Measurements from ENCODE around the gene EFHC1. TPM values are rescaled to one million over a fixed set of nuclear protein-coding genes. Genes with fewer than 3 reads are reported as not detected.

EFHC1 gene
- polyA plus RNA-seq, 1 donor (not counting 4 experiments of a cell fraction or from before 2014, with no cell fraction given), result 20.5 TPM

DNA sequence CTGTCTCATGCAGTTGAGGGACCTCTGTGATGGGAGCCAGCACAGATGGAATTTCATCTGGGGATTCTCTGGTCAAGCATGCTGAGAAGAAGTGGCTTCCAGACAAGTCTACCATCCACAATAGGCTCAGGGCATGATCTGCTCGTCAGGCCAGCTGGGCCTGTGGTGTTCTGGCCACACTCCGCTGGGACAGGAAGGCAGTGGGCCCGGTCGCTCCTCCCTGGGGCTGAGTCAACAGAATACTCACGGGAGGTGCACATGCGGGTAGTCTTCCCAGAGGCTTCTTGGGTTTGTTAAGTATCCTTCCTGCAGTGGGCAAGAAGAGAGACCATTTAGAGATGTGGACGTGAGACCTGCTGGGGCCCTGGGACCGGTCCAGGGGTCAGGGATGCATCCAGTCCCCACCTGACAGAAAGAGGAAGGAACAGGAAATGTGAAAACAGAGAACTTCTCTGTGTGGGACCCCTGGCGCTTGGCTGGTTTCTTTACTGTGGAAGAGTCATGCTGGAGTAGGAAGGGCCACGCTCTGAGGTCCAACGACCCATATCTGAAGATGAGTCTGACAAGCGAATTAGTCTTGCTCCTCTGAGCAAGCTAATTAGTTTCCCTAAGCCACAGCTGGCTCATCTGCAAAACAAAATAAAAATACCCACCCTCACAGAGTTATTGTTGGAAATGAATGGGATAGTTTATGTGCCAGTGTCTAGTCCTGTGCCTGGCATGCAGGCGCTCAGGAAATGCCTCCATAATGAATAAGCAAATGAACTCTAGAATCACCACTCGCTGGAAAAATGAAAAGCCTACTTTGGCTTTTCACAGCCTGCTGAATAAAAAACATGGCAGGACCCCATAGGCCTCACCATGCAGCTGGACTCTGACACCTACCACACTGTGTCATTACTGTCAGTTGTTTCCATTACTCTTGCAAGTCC is 89.4 kb downstream of the EFHC1 start:
- H3K9ac ChIP-seq (ENCODE audit: control insufficient read depth, extremely low read depth, insufficient read depth, low read length), result no peak overlapping the region

GRCh38 chr6:52510213-52510562 is 90.0 kb downstream of the EFHC1 start:
- FAIRE-seq (no peak), DNase-seq (ENCODE audit: low read depth, low spot score) (no peak)
- Histone ChIP-seq H3K36me3 (ENCODE audit: control insufficient read depth in 2 of 2, extremely low read depth in 1 of 2, insufficient read depth in 2 of 2, low read length in 2 of 2) (peaks cover 3 to 24% of the 10 kb centered on the region in 2 experiments), H3K4me2 (ENCODE audit: control insufficient read depth, extremely low read depth, insufficient read depth, low read depth, low read length) (no peak overlapping the region), H3K79me2 (ENCODE audit: control insufficient read depth, insufficient read depth, low read length) (no peaks in the 10 kb centered on the region), H3K9ac (ENCODE audit: control insufficient read depth, extremely low read depth, insufficient read depth, low read length) (no peak overlapping the region), H3K4me1 (ENCODE audit: control insufficient read depth, extremely low read depth, insufficient read depth, low read length) (peaks cover 41% of the 10 kb centered on the region), H3K27me3 (ENCODE audit: control insufficient read depth, extremely low read depth, insufficient read depth, low read length) (no peaks in the 10 kb centered on the region), H3K9me1 (ENCODE audit: control insufficient read depth, extremely low read depth, insufficient read depth, low read length) (no peaks in the 10 kb centered on the region), H3K9me3 (ENCODE audit: control insufficient read depth, low read depth, low read length) (no peaks in the 10 kb centered on the region), H3K4me3 (ENCODE audit: control insufficient read depth in 2 of 3, extremely low read depth in 1 of 3, insufficient read depth in 2 of 3, low read depth in 1 of 3, low read length in 3 of 3) (no peak overlapping the region), H4K20me1 (ENCODE audit: control insufficient read depth, extremely low read depth, insufficient read depth, low read length) (no peaks in the 10 kb centered on the region), H2AFZ (ENCODE audit: control insufficient read depth, low read length) (no peak overlapping the region), H3K27ac (ENCODE audit: control insufficient read depth, insufficient read depth, low read length) (no peak overlapping the region)
- dilution Hi-C loops (cut with MboI; ENCODE audit: extremely low pct_ligation_motif_present, low sequenced_read_pairs), result no loop called here
- TF ChIP-seq EZH2 (IDR thresholded peaks at IDR 0.05; ENCODE audit: low read length), result no peak

More for the DNA sequence above, 89.4 kb downstream of the EFHC1 start:
- Histone ChIP-seq H3K79me2 (ENCODE audit: control insufficient read depth, insufficient read depth, low read length) (no peaks in the 10 kb centered on the region), H2AFZ (ENCODE audit: control insufficient read depth, low read length) (no peak overlapping the region), H3K9me1 (ENCODE audit: control insufficient read depth, extremely low read depth, insufficient read depth, low read length) (no peaks in the 10 kb centered on the region), H3K36me3 (ENCODE audit: control insufficient read depth in 2 of 2, extremely low read depth in 1 of 2, insufficient read depth in 2 of 2, low read length in 2 of 2) (peaks cover 3 to 26% of the 10 kb centered on the region in 2 experiments), H4K20me1 (ENCODE audit: control insufficient read depth, extremely low read depth, insufficient read depth, low read length) (no peaks in the 10 kb centered on the region), H3K4me2 (ENCODE audit: control insufficient read depth, extremely low read depth, insufficient read depth, low read depth, low read length) (no peak overlapping the region), H3K27ac (ENCODE audit: control insufficient read depth, insufficient read depth, low read length) (no peak overlapping the region), H3K4me3 (ENCODE audit: control insufficient read depth in 2 of 3, extremely low read depth in 1 of 3, insufficient read depth in 2 of 3, low read depth in 1 of 3, low read length in 3 of 3) (no peak overlapping the region), H3K4me1 (ENCODE audit: control insufficient read depth, extremely low read depth, insufficient read depth, low read length) (peaks cover 41% of the 10 kb centered on the region), H3K9me3 (ENCODE audit: control insufficient read depth, low read depth, low read length) (no peaks in the 10 kb centered on the region), H3K27me3 (ENCODE audit: control insufficient read depth, extremely low read depth, insufficient read depth, low read length) (no peaks in the 10 kb centered on the region)
- no peak for TF ChIP-seq EZH2 (IDR thresholded peaks at IDR 0.05; ENCODE audit: low read length)
- TF ChIP-seq, protein P1, sequence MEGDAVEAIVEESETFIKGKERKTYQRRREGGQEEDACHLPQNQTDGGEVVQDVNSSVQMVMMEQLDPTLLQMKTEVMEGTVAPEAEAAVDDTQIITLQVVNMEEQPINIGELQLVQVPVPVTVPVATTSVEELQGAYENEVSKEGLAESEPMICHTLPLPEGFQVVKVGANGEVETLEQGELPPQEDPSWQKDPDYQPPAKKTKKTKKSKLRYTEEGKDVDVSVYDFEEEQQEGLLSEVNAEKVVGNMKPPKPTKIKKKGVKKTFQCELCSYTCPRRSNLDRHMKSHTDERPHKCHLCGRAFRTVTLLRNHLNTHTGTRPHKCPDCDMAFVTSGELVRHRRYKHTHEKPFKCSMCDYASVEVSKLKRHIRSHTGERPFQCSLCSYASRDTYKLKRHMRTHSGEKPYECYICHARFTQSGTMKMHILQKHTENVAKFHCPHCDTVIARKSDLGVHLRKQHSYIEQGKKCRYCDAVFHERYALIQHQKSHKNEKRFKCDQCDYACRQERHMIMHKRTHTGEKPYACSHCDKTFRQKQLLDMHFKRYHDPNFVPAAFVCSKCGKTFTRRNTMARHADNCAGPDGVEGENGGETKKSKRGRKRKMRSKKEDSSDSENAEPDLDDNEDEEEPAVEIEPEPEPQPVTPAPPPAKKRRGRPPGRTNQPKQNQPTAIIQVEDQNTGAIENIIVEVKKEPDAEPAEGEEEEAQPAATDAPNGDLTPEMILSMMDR (optimal IDR thresholded peaks at IDR 0.05 in 1 of 3, IDR thresholded peaks at IDR 0.05 in 1 of 3, conservative IDR thresholded peaks at IDR 0.05 in 1 of 3; ENCODE audit: extremely low read depth in 1 of 3, insufficient read depth in 2 of 3, low read length in 3 of 3), result no peak
- dilution Hi-C loops (cut with MboI; ENCODE audit: extremely low pct_ligation_motif_present, low sequenced_read_pairs), result no loop called here
- no peak for FAIRE-seq
- no peak for DNase-seq (ENCODE audit: low read depth, low spot score)

Measured in keratinocyte (primary cell).